GM12801 (cell line): ENCODE results near the gene CCT4.

Experiments used
- TF ChIP-seq, protein P1 (sequence below): IDR thresholded peaks from one replicate; pipeline ENCODE4 v1.5.1; 2011; ENCODE audit warnings: control low read depth; ENCODE audit not compliant: insufficient read length; ENCODE audit errors: extremely low read depth

The CCT4 gene

DNA sequence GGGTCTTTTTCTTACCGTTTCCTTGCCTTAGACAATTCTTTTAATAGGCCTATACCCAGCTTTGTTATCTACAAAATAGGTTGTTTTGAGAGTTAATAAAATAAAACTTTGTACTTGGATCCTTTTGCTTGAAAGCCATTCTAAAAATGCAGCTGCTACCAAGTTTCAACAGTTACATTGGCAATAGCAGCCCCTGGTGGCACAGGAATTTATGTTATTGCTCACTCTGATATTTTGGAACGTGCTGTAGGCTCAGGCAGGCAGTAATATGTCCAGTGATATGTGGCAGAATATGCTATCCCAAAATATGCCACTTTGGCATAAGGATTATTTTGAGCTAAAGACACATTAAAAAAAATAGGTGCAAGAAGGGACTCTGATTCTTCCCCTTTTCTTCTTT is 10.4 kb upstream of the CCT4 start:
- TF ChIP-seq, protein P1, sequence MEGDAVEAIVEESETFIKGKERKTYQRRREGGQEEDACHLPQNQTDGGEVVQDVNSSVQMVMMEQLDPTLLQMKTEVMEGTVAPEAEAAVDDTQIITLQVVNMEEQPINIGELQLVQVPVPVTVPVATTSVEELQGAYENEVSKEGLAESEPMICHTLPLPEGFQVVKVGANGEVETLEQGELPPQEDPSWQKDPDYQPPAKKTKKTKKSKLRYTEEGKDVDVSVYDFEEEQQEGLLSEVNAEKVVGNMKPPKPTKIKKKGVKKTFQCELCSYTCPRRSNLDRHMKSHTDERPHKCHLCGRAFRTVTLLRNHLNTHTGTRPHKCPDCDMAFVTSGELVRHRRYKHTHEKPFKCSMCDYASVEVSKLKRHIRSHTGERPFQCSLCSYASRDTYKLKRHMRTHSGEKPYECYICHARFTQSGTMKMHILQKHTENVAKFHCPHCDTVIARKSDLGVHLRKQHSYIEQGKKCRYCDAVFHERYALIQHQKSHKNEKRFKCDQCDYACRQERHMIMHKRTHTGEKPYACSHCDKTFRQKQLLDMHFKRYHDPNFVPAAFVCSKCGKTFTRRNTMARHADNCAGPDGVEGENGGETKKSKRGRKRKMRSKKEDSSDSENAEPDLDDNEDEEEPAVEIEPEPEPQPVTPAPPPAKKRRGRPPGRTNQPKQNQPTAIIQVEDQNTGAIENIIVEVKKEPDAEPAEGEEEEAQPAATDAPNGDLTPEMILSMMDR: no peak

DNA sequence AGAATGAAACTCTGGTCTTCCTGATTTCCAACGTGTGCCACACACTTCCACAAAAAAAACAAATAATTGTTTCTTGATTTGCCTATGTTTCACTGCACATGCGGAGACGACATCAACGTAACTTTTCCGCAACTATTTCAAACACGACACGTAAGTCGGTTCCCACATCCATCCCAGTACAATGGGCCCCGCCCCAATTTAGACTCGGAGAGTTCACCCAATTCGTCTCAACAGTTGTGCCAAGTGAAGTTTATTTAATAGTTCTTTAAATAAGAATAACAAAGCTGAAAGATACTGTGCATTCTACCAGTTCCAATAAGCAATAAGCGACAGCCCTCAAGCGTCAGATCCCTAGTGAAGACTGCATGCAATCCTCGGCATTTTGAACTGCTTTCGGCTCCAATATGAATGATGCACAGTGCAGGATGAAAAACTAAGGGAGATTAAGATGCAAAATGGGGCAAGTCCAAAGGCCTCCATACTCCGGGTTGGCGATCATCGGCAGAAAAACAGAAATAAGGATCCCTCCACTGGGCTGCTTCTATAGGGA is 664 bp downstream of the CCT4 start:
- TF ChIP-seq, protein P1: no peak

DNA sequence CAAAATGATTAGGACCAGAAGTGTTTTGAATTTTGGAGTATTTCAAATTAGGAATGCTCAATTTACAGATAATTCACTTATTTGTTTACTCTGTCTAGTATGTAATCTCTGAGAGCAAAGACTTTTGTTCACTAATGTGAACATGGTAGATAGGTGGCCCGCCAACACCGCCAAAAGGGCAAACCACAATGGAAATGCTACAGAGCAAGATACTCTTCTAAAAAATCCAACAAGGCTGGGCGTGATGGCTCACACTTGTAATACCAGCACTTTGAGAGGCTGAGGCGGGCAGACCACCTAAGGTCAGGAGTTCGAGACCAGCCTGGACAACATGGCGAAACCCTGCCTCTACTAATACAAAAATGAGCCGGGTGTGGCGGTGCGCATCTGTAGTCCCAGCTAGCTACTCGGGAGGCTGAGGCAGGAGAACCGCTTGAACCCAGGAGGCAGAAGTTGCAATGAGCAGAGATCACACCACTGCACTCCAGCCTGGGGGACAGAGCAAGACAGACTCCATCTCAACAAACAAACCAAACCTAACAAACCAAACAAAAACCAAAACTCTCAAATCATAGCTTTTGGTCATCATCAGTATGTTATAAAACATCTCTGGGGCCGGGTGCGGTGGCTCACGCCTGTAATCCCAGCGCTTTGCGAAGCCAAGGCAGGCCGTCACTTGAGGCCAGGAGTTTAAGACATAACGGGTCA is 2.4 kb downstream of the CCT4 start:
- TF ChIP-seq, protein P1: no peak

DNA sequence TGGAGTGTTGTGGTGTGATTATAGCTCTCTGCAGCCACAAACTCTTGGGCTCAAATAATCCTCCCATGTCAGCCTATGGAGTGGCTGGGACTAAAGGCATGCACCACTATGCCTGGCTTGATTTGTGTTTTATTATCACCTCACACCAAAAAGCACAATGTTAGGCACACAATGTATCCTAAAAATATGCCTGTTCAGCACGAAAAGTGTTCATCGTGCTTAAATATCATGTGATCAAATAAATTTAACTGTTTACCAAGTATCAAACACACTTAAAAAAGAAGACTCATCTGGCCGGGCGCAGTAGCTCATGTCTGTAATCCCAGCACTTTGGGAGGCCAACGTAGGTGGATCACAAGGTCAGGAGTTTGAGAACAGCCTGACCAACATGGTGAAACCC is 5.6 kb downstream of the CCT4 start:
- TF ChIP-seq, protein P1: no peak

DNA sequence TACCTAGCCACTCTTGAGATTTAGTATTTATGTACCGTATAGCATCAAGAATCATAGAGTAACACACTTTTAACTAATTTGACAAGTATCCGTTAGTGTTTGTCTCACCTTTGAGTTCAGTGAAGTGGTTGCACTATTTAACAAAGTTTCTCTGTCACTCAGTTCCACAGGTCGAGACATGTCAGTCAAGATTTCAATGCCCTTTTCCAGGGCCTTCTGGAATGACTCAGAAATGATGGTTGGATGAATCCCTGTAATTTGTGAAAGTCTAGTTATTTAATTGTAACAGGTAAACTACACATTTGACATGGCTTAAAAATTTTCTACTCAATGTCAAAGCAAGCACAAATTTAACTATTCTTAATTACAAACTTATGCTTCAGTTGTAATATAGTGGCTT is 9.7 kb downstream of the CCT4 start:
- TF ChIP-seq, protein P1: no peak

DNA sequence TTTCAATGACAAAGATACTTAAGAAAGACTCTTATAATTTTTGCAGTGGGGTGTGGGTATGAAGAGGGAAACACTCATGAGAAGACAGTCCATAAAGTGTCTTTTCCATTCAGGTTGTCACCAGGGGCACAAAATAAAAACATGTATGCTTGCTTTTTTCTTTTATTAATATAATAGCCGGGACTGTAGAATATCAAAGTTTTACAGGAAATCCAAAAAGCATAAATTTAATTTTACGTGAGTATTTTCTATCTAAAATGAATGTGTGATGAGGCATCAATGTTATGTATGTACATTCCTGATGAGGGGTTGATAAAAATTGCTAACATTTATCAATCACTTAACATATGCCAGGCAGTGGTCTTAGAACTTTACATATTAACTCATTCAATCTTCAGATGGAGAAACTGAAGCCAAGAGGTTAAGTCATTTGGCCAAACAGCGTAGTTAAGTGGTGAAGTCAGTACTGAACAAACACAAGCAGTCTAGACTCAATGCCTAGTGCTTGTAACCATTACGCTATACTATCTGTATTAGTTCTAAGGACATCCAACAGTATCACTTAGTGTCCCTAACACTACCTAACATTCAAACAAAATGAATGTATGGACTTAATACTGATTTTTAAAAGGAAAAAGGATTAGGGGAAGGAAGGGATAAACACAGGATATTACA is 10.7 kb downstream of the CCT4 start:
- TF ChIP-seq, protein P1: no peak

DNA sequence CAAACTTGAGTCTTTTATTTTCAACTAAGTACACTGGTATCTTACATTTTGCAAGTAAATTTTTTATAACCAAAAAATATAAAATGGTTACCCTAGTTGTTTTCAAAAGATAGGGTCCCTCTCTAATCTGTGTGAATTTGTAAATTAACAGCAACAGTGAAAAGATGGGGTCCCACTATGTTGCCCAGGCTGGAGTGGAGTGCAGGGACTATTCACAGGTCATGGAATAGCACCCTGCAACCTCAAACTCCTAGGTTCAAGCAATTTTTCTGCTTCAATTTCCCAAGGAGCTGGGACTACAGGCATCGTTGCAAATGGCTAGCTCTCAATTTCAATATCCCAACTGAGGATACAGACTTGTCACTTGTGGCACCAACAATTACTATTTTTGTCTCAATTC is 12.1 kb downstream of the CCT4 start:
- TF ChIP-seq, protein P1: no peak
